SU-DHL-6 (cell line): ENCODE data around the gene EPHA6.

Experiments used
- EZH2phosphoT487 ChIP-seq: fragments of 200-600 bp; sonication (generic), shearing (Covaris generic); conservative IDR thresholded peaks from 2 replicates; pipeline ENCODE4 v1.6.1; 2018; ENCODE audit warnings: mild to moderate bottlenecking, antibody characterized with exemption, low read length, moderate library complexity, mixed read lengths
- TF ChIP-seq, protein P1 (sequence below): fragments of 200-600 bp; sonication (generic); IDR thresholded peaks from one replicate; pipeline ENCODE4 v1.5.1; 2017; ENCODE audit warnings: antibody characterized with exemption, mild to moderate bottlenecking, low read length, moderate library complexity; ENCODE audit not compliant: insufficient read depth, poor library complexity, severe bottlenecking

GRCh38 chr3:97694876-97695275, 880.5 kb downstream of the EPHA6 start:
- TF ChIP-seq, protein P1, sequence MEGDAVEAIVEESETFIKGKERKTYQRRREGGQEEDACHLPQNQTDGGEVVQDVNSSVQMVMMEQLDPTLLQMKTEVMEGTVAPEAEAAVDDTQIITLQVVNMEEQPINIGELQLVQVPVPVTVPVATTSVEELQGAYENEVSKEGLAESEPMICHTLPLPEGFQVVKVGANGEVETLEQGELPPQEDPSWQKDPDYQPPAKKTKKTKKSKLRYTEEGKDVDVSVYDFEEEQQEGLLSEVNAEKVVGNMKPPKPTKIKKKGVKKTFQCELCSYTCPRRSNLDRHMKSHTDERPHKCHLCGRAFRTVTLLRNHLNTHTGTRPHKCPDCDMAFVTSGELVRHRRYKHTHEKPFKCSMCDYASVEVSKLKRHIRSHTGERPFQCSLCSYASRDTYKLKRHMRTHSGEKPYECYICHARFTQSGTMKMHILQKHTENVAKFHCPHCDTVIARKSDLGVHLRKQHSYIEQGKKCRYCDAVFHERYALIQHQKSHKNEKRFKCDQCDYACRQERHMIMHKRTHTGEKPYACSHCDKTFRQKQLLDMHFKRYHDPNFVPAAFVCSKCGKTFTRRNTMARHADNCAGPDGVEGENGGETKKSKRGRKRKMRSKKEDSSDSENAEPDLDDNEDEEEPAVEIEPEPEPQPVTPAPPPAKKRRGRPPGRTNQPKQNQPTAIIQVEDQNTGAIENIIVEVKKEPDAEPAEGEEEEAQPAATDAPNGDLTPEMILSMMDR, result no peak
- TF ChIP-seq EZH2phosphoT487, result no peak
